Spleen (tissue), 11 donors: ENCODE results near the gene PITPNC1. TPM values are rescaled to one million over a fixed set of nuclear protein-coding genes. Genes with fewer than 3 reads are reported as not detected.

Experiments
- DNase-seq: peaks from one replicate; pipeline ENCODE4 v3.0.0-alpha.2; 2020
- H3K27ac ChIP-seq, 8 donors: fragments of 200-600 bp; sonication (generic) in 7 of 8; 1 replicate in 4 of 8; 2 replicates in 4 of 8; pipeline versions ENCODE4 v1.5.0 to v1.8.0; 2016 to 2021; ENCODE audit warnings: inconsistent platforms in 4 of 8, mild to moderate bottlenecking in 4 of 8, moderate library complexity in 1 of 8
- H3K27me3 ChIP-seq, 7 donors: fragments of 200-600 bp; sonication (generic) in 6 of 7; replicated peaks in 1 of 7; 1 replicate in 4 of 7; 2 replicates in 3 of 7; pipeline versions ENCODE4 v1.5.0 to v1.8.0; 2016 to 2021; ENCODE audit warnings: inconsistent platforms in 3 of 7, mild to moderate bottlenecking in 1 of 7
- H3K36me3 ChIP-seq, 6 donors: fragments of 200-600 bp; sonication (generic) in 5 of 6; 1 replicate in 4 of 6; 2 replicates in 2 of 6; pipeline versions ENCODE4 v1.5.0 to v1.8.0; 2016 to 2021; ENCODE audit warnings: inconsistent platforms in 2 of 6
- H3K4me1 ChIP-seq, 6 donors: fragments of 200-600 bp; sonication (generic) in 5 of 6; 1 replicate in 3 of 6; 2 replicates in 3 of 6; pipeline versions ENCODE4 v1.5.0 to v1.8.0; 2016 to 2021; ENCODE audit warnings: inconsistent platforms in 3 of 6
- H3K4me3 ChIP-seq, 8 donors: fragments of 200-600 bp; sonication (generic) in 7 of 8; 1 replicate in 4 of 8; 2 replicates in 4 of 8; pipeline versions ENCODE4 v1.5.0 to v1.8.0; 2016 to 2021; ENCODE audit warnings: inconsistent platforms in 4 of 8, mild to moderate bottlenecking in 4 of 8, moderate library complexity in 2 of 8
- H3K9me3 ChIP-seq, 8 donors: fragments of 200-600 bp; sonication (generic) in 7 of 8; 1 replicate in 4 of 8; 2 replicates in 4 of 8; pipeline versions ENCODE4 v1.5.0 to v1.8.0; 2016 to 2021; ENCODE audit warnings: inconsistent platforms in 4 of 8
- POLR2A ChIP-seq, 3 donors: fragments of 450-650 bp; IDR thresholded peaks; one replicate each; pipeline ENCODE4 v1.5.1; 2017; ENCODE audit warnings: antibody characterized with exemption in 3 of 3, mild to moderate bottlenecking in 1 of 3
- POLR2AphosphoS5 ChIP-seq, 3 donors: sonication (generic); formaldehyde crosslinking; IDR thresholded peaks; one replicate each; pipeline ENCODE4 v1.5.1; 2017; ENCODE audit warnings: antibody characterized with exemption in 3 of 3
- WGBS, 5 donors: extraction: QIAGEN DNeasy Blood & Tissue Kit in 3 of 5; methylation state at CpG; one replicate each; pipeline versions ENCODE4 v1.1.5 to v1.1.7; 2013 to 2018; 5-methylcytosine and 5-hydroxymethylcytosine counted together
- intact Hi-C: fragments of 100-400 bp; cut with DNase I; formaldehyde crosslinking; loops from one replicate; pipeline ENCODE4 v1.15.0; 2023; ENCODE audit warnings: low total_unique reads
- polyA plus RNA-seq, 3 donors: library from polyadenylated mRNA; stranded (reverse); fragments of 200-250 nt; gene quantifications; one replicate each; pipeline ENCODE4 v1.2.1, GENCODE V29; 2013
- total RNA-seq, 7 donors: library from RNA; depleted of rRNA in 3 of 7; stranded (reverse); fragments of >200 nt in 3 of 7; fragmentation: NEBNext Ultra II Directional in 4 of 7; extraction: Animal tissue kit (Norgen Biotek cat#: 25700) in 4 of 7; gene quantifications; one replicate each; pipeline versions ENCODE4 v1.1.0 to v1.2.1, GENCODE V29; 2016 to 2021
- TF ChIP-seq, protein P1 (sequence below), 11 experiments: fragments of 200-600 bp in 7 of 11; fragments of 450-650 bp in 4 of 11; sonication (generic) in 4 of 11; IDR thresholded peaks in 8 of 11; conservative IDR thresholded peaks in 3 of 11; 1 replicate in 7 of 11; 2 replicates in 4 of 11; pipeline versions ENCODE4 v1.4.0 to v1.8.0; 2016 to 2021; ENCODE audit warnings: antibody characterized with exemption in 11 of 11, inconsistent platforms in 4 of 11, mild to moderate bottlenecking in 1 of 11
- donor health status: healthy with polysubstance abuse.
- donor health status: DM: no; HTN: no; CAD: no; lungs with moderate emphysema.
- donor health status: DM: no; HTN: no; CAD: no.
- donor health status: Bipolar disorder and iron deficiency.
- donor health status: healthy.
- donor health status: DM: no; HTN: no; CAD: no.
- donor health status: DM: yes; HTN: yes; CAD: no.

PITPNC1 gene
- total and polyA plus RNA-seq, 10 donors: 5.8 to 33.8 (median 18.8) TPM

DNA sequence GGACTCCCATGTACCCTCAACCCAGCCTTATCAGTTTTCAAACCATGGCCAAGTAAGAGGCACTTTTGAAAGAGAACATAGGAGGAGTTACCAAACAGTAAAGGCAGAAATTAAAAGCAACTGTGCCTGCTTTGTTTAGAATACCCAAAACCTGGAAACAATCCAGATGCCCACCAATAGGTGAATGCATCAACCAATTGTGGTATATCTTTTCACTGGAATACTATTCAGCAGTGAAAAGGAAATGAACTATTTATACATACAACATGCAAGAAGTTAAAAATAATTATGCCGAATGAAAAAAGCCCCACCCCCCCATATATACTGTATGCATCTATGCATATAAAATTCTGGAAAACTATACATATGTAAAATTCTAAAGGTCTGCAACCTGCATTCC, 37.0 kb downstream of the PITPNC1 start:
- H3K9me3 ChIP-seq: peaks cover 0 to 12% (median 6%) of the 10 kb centered on the region in 8 donors
- intact Hi-C loops: no loop called here
- H3K27me3 ChIP-seq: no peaks in the 10 kb centered on the region
- TF ChIP-seq POLR2A (IDR thresholded peaks at IDR 0.05) (no peak), POLR2AphosphoS5 (IDR thresholded peaks at IDR 0.05) (no peak)
- TF ChIP-seq, protein P1, sequence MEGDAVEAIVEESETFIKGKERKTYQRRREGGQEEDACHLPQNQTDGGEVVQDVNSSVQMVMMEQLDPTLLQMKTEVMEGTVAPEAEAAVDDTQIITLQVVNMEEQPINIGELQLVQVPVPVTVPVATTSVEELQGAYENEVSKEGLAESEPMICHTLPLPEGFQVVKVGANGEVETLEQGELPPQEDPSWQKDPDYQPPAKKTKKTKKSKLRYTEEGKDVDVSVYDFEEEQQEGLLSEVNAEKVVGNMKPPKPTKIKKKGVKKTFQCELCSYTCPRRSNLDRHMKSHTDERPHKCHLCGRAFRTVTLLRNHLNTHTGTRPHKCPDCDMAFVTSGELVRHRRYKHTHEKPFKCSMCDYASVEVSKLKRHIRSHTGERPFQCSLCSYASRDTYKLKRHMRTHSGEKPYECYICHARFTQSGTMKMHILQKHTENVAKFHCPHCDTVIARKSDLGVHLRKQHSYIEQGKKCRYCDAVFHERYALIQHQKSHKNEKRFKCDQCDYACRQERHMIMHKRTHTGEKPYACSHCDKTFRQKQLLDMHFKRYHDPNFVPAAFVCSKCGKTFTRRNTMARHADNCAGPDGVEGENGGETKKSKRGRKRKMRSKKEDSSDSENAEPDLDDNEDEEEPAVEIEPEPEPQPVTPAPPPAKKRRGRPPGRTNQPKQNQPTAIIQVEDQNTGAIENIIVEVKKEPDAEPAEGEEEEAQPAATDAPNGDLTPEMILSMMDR (IDR thresholded peaks at IDR 0.05 in 8 of 11, conservative IDR thresholded peaks at IDR 0.05 in 3 of 11): no peak
- no peak overlapping the region for H3K27ac ChIP-seq
- H3K4me3 ChIP-seq: no peak overlapping the region
- no peaks in the 10 kb centered on the region for H3K36me3 ChIP-seq
- 92 to 100% (median 95%) methylated on average over 1 of the region's 1 CpG for WGBS, 5 donors
- H3K4me1 ChIP-seq: peaks cover 0 to 36% (median 4%) of the 10 kb centered on the region in 6 donors
- DNase-seq: no peak

DNA sequence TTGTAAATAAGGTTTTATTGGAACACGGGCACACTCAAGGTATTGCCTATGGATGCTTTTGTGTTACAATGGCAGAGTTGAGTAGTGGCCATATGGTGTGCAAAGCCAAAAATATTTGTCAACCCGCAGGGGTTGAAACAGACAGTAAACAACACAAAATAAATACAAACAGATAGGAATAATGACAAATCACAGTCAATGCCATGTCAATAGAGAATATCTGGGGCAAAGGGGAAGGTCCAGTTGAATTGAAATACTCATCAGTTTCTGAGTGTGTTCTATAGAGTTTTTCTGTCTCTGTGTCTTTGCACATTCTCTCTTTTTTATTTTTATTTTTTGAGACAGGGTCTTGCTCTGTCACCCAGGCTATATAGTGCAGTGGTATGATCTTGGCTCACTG, 37.5 kb downstream of the PITPNC1 start:
- Histone ChIP-seq H3K9me3 (peaks cover 0 to 12% (median 6%) of the 10 kb centered on the region in 8 donors), H3K27ac (no peak overlapping the region), H3K4me3 (no peak overlapping the region), H3K4me1 (peaks cover 0 to 40% (median 5%) of the 10 kb centered on the region in 6 donors), H3K27me3 (no peaks in the 10 kb centered on the region), H3K36me3 (no peaks in the 10 kb centered on the region)
- DNase-seq: no peak
- WGBS, 5 donors: 93 to 98% (median 96%) methylated on average over 2 of the region's 2 CpGs
- TF ChIP-seq POLR2AphosphoS5 (IDR thresholded peaks at IDR 0.05): no peak
- no peak for TF ChIP-seq POLR2A (IDR thresholded peaks at IDR 0.05)
- TF ChIP-seq, protein P1 (IDR thresholded peaks at IDR 0.05 in 8 of 11, conservative IDR thresholded peaks at IDR 0.05 in 3 of 11): no peak
- intact Hi-C loops: no loop called here

DNA sequence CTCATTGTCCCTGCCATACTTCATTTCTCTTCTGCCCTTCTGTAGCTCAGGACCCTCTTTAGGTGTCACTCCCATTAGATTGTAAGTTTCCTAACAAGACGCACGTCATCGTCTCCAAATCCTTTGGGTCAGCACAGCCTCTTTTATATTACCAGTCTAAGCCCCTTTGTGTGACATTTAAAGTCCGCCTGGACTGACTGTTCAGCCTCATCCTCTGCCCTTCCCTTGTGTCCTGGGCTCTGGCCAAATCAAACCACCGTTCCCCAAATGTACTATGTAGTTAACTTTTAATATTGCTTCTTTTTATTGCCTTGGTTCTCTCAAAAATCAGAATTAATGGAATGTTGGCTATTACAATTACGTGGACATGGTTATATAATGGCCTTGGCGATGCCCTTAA, 38.2 kb downstream of the PITPNC1 start:
- TF ChIP-seq POLR2AphosphoS5 (IDR thresholded peaks at IDR 0.05) (no peak), POLR2A (IDR thresholded peaks at IDR 0.05) (no peak)
- TF ChIP-seq, protein P1 (IDR thresholded peaks at IDR 0.05 in 8 of 11, conservative IDR thresholded peaks at IDR 0.05 in 3 of 11): no peak
- no peaks in the 10 kb centered on the region for H3K27me3 ChIP-seq
- H3K27ac ChIP-seq: no peak overlapping the region
- peaks cover 0 to 12% (median 6%) of the 10 kb centered on the region in 8 donors for H3K9me3 ChIP-seq
- intact Hi-C loops: no loop called here
- no peak overlapping the region for H3K4me3 ChIP-seq
- peaks cover 0 to 48% (median 9%) of the 10 kb centered on the region in 6 donors for H3K4me1 ChIP-seq
- no peaks in the 10 kb centered on the region for H3K36me3 ChIP-seq
- DNase-seq: no peak
- 86 to 94% (median 93%) methylated on average over 7 of the region's 7 CpGs for WGBS, 5 donors

DNA sequence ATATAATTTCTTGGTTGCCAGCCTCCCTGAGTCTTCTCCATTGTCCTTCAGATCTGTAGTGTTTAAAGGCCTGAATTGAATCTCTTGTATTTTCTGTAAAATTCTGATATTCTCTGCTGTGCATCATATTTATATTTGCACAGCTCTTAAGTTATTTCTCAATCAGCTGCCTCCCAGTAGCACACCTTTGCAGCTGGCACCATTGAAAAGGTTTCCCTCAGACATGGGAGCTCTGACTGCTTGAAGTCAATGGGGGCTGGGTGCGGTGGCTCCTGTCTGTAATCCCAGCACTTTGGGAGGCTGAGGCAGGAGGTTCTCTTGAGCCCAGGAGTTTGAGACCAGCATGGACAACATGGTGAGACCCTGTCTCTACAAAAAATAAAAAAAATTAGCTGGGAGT, 40.4 kb downstream of the PITPNC1 start:
- no peak overlapping the region for H3K27ac ChIP-seq
- TF ChIP-seq POLR2AphosphoS5 (IDR thresholded peaks at IDR 0.05) (no peak), POLR2A (IDR thresholded peaks at IDR 0.05) (no peak)
- TF ChIP-seq, protein P1 (IDR thresholded peaks at IDR 0.05 in 8 of 11, conservative IDR thresholded peaks at IDR 0.05 in 3 of 11): no peak
- peaks cover 0 to 51% (median 24%) of the 10 kb centered on the region in 6 donors for H3K4me1 ChIP-seq
- H3K4me3 ChIP-seq: no peak overlapping the region
- H3K27me3 ChIP-seq: no peaks in the 10 kb centered on the region
- WGBS, 5 donors: 95 to 100% (median 100%) methylated on average over 1 of the region's 1 CpG
- DNase-seq: no peak
- H3K9me3 ChIP-seq: peaks cover 0 to 12% (median 6%) of the 10 kb centered on the region in 8 donors
- no peaks in the 10 kb centered on the region for H3K36me3 ChIP-seq
- intact Hi-C loops: no loop called here
